Trophoblast cell (in vitro differentiated cells and primary cell): ENCODE results near the gene TGFBR3L.

ENCODE experiments used
- DNase-seq, 2 donors: peaks; one replicate each; pipeline ENCODE4 v3.0.0-alpha.2; 2016
- H2AFZ ChIP-seq: 2 replicates; pipeline ENCODE4 v1.6.1; 2013; ENCODE audit warnings: low read length, moderate library complexity, mild to moderate bottlenecking; ENCODE audit not compliant: insufficient read depth, poor library complexity
- H2AK5ac ChIP-seq: 2 replicates; pipeline ENCODE4 v1.6.1; 2013; ENCODE audit warnings: mild to moderate bottlenecking, low read length
- H2BK120ac ChIP-seq: 2 replicates; pipeline ENCODE4 v1.6.1; 2013; ENCODE audit warnings: low read length, mild to moderate bottlenecking, moderate library complexity; ENCODE audit not compliant: insufficient read depth, poor library complexity
- H2BK12ac ChIP-seq: 2 replicates; pipeline ENCODE4 v1.6.1; 2013; ENCODE audit warnings: mild to moderate bottlenecking, low read length, moderate library complexity
- H2BK5ac ChIP-seq: 2 replicates; pipeline ENCODE4 v1.6.1; 2013; ENCODE audit warnings: low read length, low read depth, moderate library complexity, mild to moderate bottlenecking; ENCODE audit not compliant: poor library complexity
- H3K14ac ChIP-seq: 2 replicates; pipeline ENCODE4 v1.6.1; 2013; ENCODE audit warnings: mild to moderate bottlenecking, low read length
- H3K18ac ChIP-seq: 2 replicates; pipeline ENCODE4 v1.6.1; 2013; ENCODE audit warnings: mild to moderate bottlenecking, low read length
- H3K23ac ChIP-seq: 2 replicates; pipeline ENCODE4 v1.6.1; 2013; ENCODE audit warnings: low read length
- H3K27ac ChIP-seq: 2 replicates; pipeline ENCODE4 v1.5.1; 2013; ENCODE audit warnings: low read depth, mild to moderate bottlenecking, inconsistent platforms, low read length, moderate library complexity
- H3K27me3 ChIP-seq: 2 replicates; pipeline ENCODE4 v1.6.1; 2013; ENCODE audit warnings: inconsistent platforms, mild to moderate bottlenecking, low read length, moderate library complexity; ENCODE audit not compliant: insufficient read depth
- H3K36me3 ChIP-seq, 2 experiments: 1 replicate in 1 of 2; 2 replicates in 1 of 2; pipeline ENCODE4 v1.6.1; 2013; ENCODE audit warnings: low read length in 2 of 2, mild to moderate bottlenecking in 2 of 2, moderate library complexity in 1 of 2; ENCODE audit not compliant: insufficient read depth in 2 of 2, control insufficient read depth in 1 of 2
- H3K4ac ChIP-seq: 2 replicates; pipeline ENCODE4 v1.6.1; 2013; ENCODE audit warnings: low read depth, mild to moderate bottlenecking, low read length, moderate library complexity
- H3K4me1 ChIP-seq, 2 experiments: 1 replicate in 1 of 2; 2 replicates in 1 of 2; pipeline ENCODE4 v1.6.1; 2013; ENCODE audit warnings: low read length in 2 of 2, mild to moderate bottlenecking in 2 of 2, moderate library complexity in 1 of 2; ENCODE audit not compliant: insufficient read depth in 2 of 2, control insufficient read depth in 1 of 2
- H3K4me2 ChIP-seq: 2 replicates; pipeline ENCODE4 v1.6.1; 2013; ENCODE audit warnings: inconsistent platforms, mild to moderate bottlenecking, low read length, moderate library complexity
- H3K4me3 ChIP-seq: 2 replicates; pipeline ENCODE4 v1.5.1; 2013; ENCODE audit warnings: mild to moderate bottlenecking, low read depth, low read length, inconsistent platforms
- H3K79me1 ChIP-seq: one replicate; pipeline ENCODE4 v1.6.1; 2013; ENCODE audit warnings: low read length
- H3K79me2 ChIP-seq: 2 replicates; pipeline ENCODE4 v1.6.1; 2013; ENCODE audit warnings: low read length, mild to moderate bottlenecking; ENCODE audit not compliant: control insufficient read depth, insufficient read depth, poor library complexity
- H3K9ac ChIP-seq: 2 replicates; pipeline ENCODE4 v1.6.1; 2013; ENCODE audit warnings: mild to moderate bottlenecking, low read length
- H3K9me3 ChIP-seq: 2 replicates; pipeline ENCODE4 v1.6.1; 2013; ENCODE audit warnings: low read depth, mild to moderate bottlenecking, control low read depth, inconsistent platforms, low read length; ENCODE audit not compliant: insufficient read depth
- H4K12ac ChIP-seq: 2 replicates; pipeline ENCODE4 v1.6.1; 2013; ENCODE audit warnings: low read depth, mild to moderate bottlenecking, low read length, moderate library complexity
- H4K8ac ChIP-seq: 2 replicates; pipeline ENCODE4 v1.6.1; 2013; ENCODE audit warnings: low read depth, mild to moderate bottlenecking, low read length, moderate library complexity
- H4K91ac ChIP-seq: one replicate; pipeline ENCODE4 v1.6.1; 2013; ENCODE audit warnings: low read depth, mild to moderate bottlenecking, low read length, moderate library complexity
- WGBS: extraction: QIAGEN DNeasy Blood & Tissue Kit; methylation state at CpG from one replicate; pipeline ENCODE4 v1.1.7; 2013; ENCODE audit warnings: missing lambda C conversion rate; ENCODE audit not compliant: insufficient read length, insufficient coverage; ENCODE audit errors: extremely low coverage; 5-methylcytosine and 5-hydroxymethylcytosine counted together

The TGFBR3L gene

DNA sequence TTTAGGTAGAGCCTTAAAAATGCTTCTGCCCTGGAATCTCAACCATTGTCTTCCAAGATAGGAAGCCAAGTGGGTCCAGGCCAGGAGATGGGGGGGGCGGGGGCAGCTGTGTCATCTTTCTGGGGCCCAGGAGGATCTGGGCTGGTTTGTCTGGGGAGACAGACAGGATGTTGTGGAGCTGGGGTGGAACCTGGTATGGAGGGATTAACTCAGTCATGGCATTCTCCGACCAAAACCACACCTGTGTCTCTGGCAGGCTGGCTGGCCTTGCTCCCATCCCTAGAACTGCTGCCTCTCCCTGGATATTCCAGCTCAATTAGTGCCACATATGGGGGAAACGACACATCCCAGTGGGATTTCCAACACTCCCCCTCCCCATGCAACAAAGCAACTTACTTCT, 13.7 kb upstream of the TGFBR3L start:
- H3K4me3 ChIP-seq, result no peak overlapping the region
- no CpG with 5 or more reads among the region's 3 CpGs for WGBS

DNA sequence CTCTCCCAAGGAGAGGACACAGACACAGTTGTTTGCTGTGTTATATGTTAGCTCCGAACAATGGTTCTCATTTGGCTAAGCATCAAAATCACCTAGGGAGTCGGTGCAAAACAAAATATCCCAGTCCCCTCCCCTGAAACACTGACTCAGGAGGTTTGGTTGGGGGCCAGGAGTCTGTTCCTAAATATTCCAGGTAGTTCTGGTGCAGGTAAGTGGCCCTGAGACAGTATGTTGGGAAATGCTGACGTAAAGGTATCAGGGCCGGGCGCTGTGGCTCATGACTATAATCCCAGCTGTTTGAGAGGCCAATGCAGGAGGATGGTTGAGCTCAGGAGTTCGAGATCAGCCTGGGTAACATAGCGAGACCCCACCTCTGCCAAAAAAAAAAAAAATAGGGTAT, 13.3 kb upstream of the TGFBR3L start:
- H3K79me2 ChIP-seq, result peaks cover 17% of the 10 kb centered on the region
- H2AK5ac ChIP-seq, result no peak overlapping the region
- H3K4me2 ChIP-seq, result no peak overlapping the region
- no peak overlapping the region for H4K12ac ChIP-seq
- H3K9me3 ChIP-seq, result peaks cover 2% of the 10 kb centered on the region
- no peak overlapping the region for H3K27ac ChIP-seq
- peaks cover 16% of the 10 kb centered on the region for H3K79me1 ChIP-seq
- H2BK120ac ChIP-seq, result no peak overlapping the region
- H4K91ac ChIP-seq, result no peak overlapping the region
- no peak overlapping the region for H2BK5ac ChIP-seq
- no peak overlapping the region for H2BK12ac ChIP-seq
- DNase-seq, result no peak
- no CpG with 5 or more reads among the region's 7 CpGs for WGBS
- no peak overlapping the region for H3K14ac ChIP-seq
- no peak overlapping the region for H3K9ac ChIP-seq
- H3K36me3 ChIP-seq, result peaks cover 4 to 6% of the 10 kb centered on the region in 2 experiments
- no peaks in the 10 kb centered on the region for H3K27me3 ChIP-seq
- H3K4ac ChIP-seq, result no peak overlapping the region
- no peak overlapping the region for H2AFZ ChIP-seq
- H4K8ac ChIP-seq, result no peak overlapping the region
- peaks cover 13 to 15% of the 10 kb centered on the region in 2 experiments for H3K4me1 ChIP-seq
- no peak overlapping the region for H3K23ac ChIP-seq
- no peak overlapping the region for H3K18ac ChIP-seq
- no peak overlapping the region for H3K4me3 ChIP-seq

More for the DNA sequence above, 13.7 kb upstream of the TGFBR3L start:
- Histone ChIP-seq H3K9ac (no peak overlapping the region), H3K79me1 (peaks cover 16% of the 10 kb centered on the region), H3K14ac (no peak overlapping the region), H2AFZ (no peak overlapping the region), H2BK120ac (no peak overlapping the region), H2BK12ac (no peak overlapping the region), H3K4ac (no peak overlapping the region), H4K91ac (no peak overlapping the region), H3K23ac (no peak overlapping the region), H3K9me3 (peaks cover 2% of the 10 kb centered on the region), H4K12ac (no peak overlapping the region), H3K4me2 (no peak overlapping the region), H3K36me3 (peaks cover 3 to 4% of the 10 kb centered on the region in 2 experiments), H3K27ac (no peak overlapping the region), H2BK5ac (no peak overlapping the region), H3K27me3 (no peaks in the 10 kb centered on the region), H3K79me2 (peaks cover 17% of the 10 kb centered on the region), H2AK5ac (no peak overlapping the region), H4K8ac (no peak overlapping the region), H3K18ac (no peak overlapping the region), H3K4me1 (peaks cover 13 to 15% of the 10 kb centered on the region in 2 experiments)
- no peak for DNase-seq

DNA sequence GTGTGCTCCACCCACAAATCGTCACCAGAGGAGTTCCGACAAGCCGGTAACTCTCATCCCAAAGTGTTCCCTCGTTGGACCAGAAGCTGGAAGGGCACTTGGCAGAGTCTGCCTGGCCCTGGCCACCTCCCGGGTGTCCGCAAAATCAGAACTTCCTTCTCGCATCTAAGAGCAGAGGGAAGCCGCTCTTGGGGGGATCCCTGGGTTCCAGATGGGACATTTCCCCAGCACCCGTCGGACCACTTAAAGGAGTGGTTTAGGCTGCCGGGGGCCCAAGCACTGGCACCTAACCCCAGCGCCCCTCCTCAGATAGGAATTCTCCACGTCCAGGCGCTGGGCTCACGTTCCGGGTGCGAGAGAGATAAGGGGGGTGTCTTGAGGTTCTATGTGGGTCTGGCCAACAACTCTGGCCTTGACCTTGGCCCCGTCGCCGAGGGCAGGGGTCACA, 11.8 kb upstream of the TGFBR3L start:
- DNase-seq, result peak in 1 of 2 donors; percentile 31
- Histone ChIP-seq H3K36me3 (peaks cover 7 to 8% of the 10 kb centered on the region in 2 experiments), H2BK12ac (peak overlapping the region; percentile 20), H3K14ac (peak overlapping the region; percentile 88), H3K4me2 (peak overlapping the region; percentile 97), H3K79me2 (peaks cover 17% of the 10 kb centered on the region), H4K91ac (peak overlapping the region; percentile 97), H3K18ac (peak overlapping the region; percentile 97), H2AK5ac (peak overlapping the region; percentile 86), H3K4ac (peak overlapping the region; percentile 95), H3K79me1 (peaks cover 16% of the 10 kb centered on the region), H2AFZ (peak overlapping the region; percentile 91), H3K4me3 (peak overlapping the region; percentile 75), H4K12ac (peak overlapping the region; percentile 99), H2BK120ac (peak overlapping the region; percentile 86), H3K4me1 (peaks cover 13 to 15% of the 10 kb centered on the region in 2 experiments), H4K8ac (peak overlapping the region; percentile 99), H3K9me3 (peaks cover 2% of the 10 kb centered on the region), H3K27me3 (no peaks in the 10 kb centered on the region), H2BK5ac (peak overlapping the region; percentile 70), H3K27ac (no peak overlapping the region), H3K23ac (no peak overlapping the region), H3K9ac (peak overlapping the region; percentile 92)
- no CpG with 5 or more reads among the region's 20 CpGs for WGBS

DNA sequence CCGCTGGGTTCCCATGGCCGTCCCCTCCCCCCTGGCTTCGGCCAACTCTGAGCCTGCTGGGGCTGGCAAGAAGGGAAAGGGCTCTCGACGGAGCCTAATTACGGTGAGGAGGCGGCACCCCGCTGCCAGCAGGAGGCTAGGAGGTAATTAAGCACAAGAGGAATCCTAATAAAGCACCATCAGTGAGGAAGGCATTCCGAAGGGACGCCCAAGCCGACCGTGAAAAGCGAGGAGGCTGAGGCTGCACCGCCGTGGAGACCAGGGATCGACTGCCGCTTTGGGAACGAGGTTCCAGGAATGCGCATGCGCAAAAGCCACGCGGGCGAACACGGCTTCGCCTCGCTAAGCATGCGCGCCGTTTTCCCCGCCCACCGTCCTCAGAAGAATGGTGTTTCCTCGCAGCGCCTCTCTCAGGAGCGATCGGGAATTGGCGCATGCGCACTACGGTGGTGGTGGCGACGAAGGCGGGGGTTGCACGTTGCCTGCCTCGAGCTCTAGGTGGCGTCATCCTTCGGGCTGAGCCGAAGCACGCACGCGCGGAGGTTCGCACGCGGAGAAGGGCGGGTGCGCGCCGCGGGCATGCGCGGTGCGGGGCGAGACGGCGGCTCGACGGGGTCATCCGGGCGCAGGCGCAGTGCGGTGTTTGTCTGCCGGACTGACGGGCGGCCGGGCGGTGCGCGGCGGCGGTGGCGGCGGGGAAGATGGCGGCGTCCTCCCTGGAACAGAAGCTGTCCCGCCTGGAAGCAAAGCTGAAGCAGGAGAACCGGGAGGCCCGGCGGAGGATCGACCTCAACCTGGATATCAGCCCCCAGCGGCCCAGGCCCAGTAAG, 11.2 kb upstream of the TGFBR3L start, which contains the start of gene MAP2K7:
Gene MAP2K7 (plus strand): TSS at position 634 of the 830 bp plus-strand sequence. CDS start 68 bp downstream, at position 702.
- H3K9me3 ChIP-seq, result peaks cover 2% of the 10 kb centered on the region
- H3K23ac ChIP-seq, result no peak within 1 kb of the TSS
- WGBS, result no CpG with 5 or more reads among the region's 89 CpGs
- H3K14ac ChIP-seq, result peak within 1 kb of the TSS; percentile 88
- peak within 1 kb of the TSS; percentile 99 for H4K12ac ChIP-seq
- H2BK5ac ChIP-seq, result peak within 1 kb of the TSS; percentile 88
- H3K4me3 ChIP-seq, result peak within 1 kb of the TSS; percentile 91
- DNase-seq, result peak; percentile 100
- peaks cover 7 to 8% of the 10 kb centered on the region in 2 experiments for H3K36me3 ChIP-seq
- peaks cover 13 to 15% of the 10 kb centered on the region in 2 experiments for H3K4me1 ChIP-seq
- peak within 1 kb of the TSS; percentile 99 for H4K8ac ChIP-seq
- H2AK5ac ChIP-seq, result peak within 1 kb of the TSS; percentile 86
- H3K79me2 ChIP-seq, result peaks cover 17% of the 10 kb centered on the region
- peaks cover 16% of the 10 kb centered on the region for H3K79me1 ChIP-seq
- H2AFZ ChIP-seq, result peak within 1 kb of the TSS; percentile 91
- H3K9ac ChIP-seq, result peak within 1 kb of the TSS; percentile 92
- peak within 1 kb of the TSS; percentile 86 for H2BK120ac ChIP-seq
- H3K27ac ChIP-seq, result peak within 1 kb of the TSS; percentile 86
- H4K91ac ChIP-seq, result peak within 1 kb of the TSS; percentile 97
- peak within 1 kb of the TSS; percentile 97 for H3K4me2 ChIP-seq
- peak within 1 kb of the TSS; percentile 95 for H3K4ac ChIP-seq
- H2BK12ac ChIP-seq, result peak within 1 kb of the TSS; percentile 20
- peak within 1 kb of the TSS; percentile 97 for H3K18ac ChIP-seq
- no peaks in the 10 kb centered on the region for H3K27me3 ChIP-seq
